Activated B cell treated with CpG ODN at 0.5 μM for 24 hours (primary cell): ENCODE results near the gene ZBTB8OS. TPM values are rescaled to one million over a fixed set of nuclear protein-coding genes. Genes with fewer than 3 reads are reported as not detected.

Source experiments
- ATAC-seq: fragments of 200-7000 bp; cut with Tn5 transposase; one replicate; pipeline ENCODE4 v1.10.0; 2021; ENCODE audit warnings: low read depth, mild to moderate bottlenecking, moderate library complexity
- CTCF ChIA-PET: fragments of 350-600 bp; sonication (Branson Sonifier 250); formaldehyde crosslinking; loops from one replicate; lab custom pipeline; 2021; ENCODE audit warnings: antibody characterized with exemption; lab: Charles Lee
- POLR2A ChIA-PET: fragments of 350-600 bp; sonication (Branson Sonifier 250); formaldehyde crosslinking; loops from one replicate; lab custom pipeline; 2021; ENCODE audit warnings: antibody characterized with exemption; lab: Charles Lee
- DNase-seq: peaks from one replicate; pipeline ENCODE4 v3.0.0; 2022
- H3K27ac Mint-ChIP-seq: one replicate; pipeline ENCODE4 v1.8.0; 2020; ENCODE audit warnings: mixed read lengths
- H3K27me3 Mint-ChIP-seq: one replicate; pipeline ENCODE4 v1.8.0; 2021; ENCODE audit warnings: mixed read lengths
- H3K36me3 Mint-ChIP-seq: one replicate; pipeline ENCODE4 v1.8.0; 2021; ENCODE audit warnings: low read depth, mixed read lengths
- H3K4me1 Mint-ChIP-seq: one replicate; pipeline ENCODE4 v1.8.0; 2021; ENCODE audit warnings: mixed read lengths
- H3K4me3 Mint-ChIP-seq: one replicate; pipeline ENCODE4 v1.8.0; 2020; ENCODE audit warnings: mild to moderate bottlenecking, mixed read lengths
- H3K9me3 Mint-ChIP-seq: one replicate; pipeline ENCODE4 v1.8.0; 2020; ENCODE audit warnings: mixed read lengths
- CTCF ChIP-seq: fragments of 200-600 bp; IDR thresholded peaks from one replicate; pipeline ENCODE4 v1.8.0; 2022; ENCODE audit warnings: antibody characterized with exemption, mild to moderate bottlenecking
- intact Hi-C: fragments of 100-400 bp; cut with micrococcal nuclease; formaldehyde crosslinking; loops from one replicate; pipeline ENCODE4 v1.15.1; 2024
- total RNA-seq: library from RNA; stranded (reverse); gene quantifications from 2 replicates; pipeline ENCODE4 v1.2.3, GENCODE V29; 2022

ZBTB8OS gene
- total RNA-seq, 1 donor from 2014 or later: 65.3 TPM

- H3K27me3 Mint-ChIP-seq: no peaks in the 10 kb centered on the region
- no peak for DNase-seq
- no peak overlapping the region for H3K27ac Mint-ChIP-seq
- POLR2A ChIA-PET: no interaction called here
- intact Hi-C loops: no loop called here
- ATAC-seq: no peak
- no peak overlapping the region for H3K4me3 Mint-ChIP-seq
- no peaks in the 10 kb centered on the region for H3K36me3 Mint-ChIP-seq
- TF ChIP-seq CTCF: no peak
- CTCF ChIA-PET: interaction anchor here (0.8 kb wide), 1 partner anchor 106 kb away, joined by 3 read pairs; no protein-coding TSS in a partner anchor
- no peaks in the 10 kb centered on the region for H3K9me3 Mint-ChIP-seq
- H3K4me1 Mint-ChIP-seq: no peaks in the 10 kb centered on the region
Measured at GRCh38 chr1:32606565-32607371, 43.6 kb downstream of the ZBTB8OS start.

GRCh38 chr1:32605711-32606424 is 44.5 kb downstream of the ZBTB8OS start:
- H3K4me3 Mint-ChIP-seq: no peak overlapping the region
- H3K27me3 Mint-ChIP-seq: no peaks in the 10 kb centered on the region
- no peaks in the 10 kb centered on the region for H3K4me1 Mint-ChIP-seq
- H3K9me3 Mint-ChIP-seq: no peaks in the 10 kb centered on the region
- H3K27ac Mint-ChIP-seq: no peak overlapping the region
- ATAC-seq: no peak
- ChIA-PET POLR2A (no interaction called here), CTCF (interaction anchor here (0.8 kb wide), 1 partner anchor 107 kb away, joined by 3 read pairs; no protein-coding TSS in a partner anchor)
- no peak for TF ChIP-seq CTCF
- intact Hi-C loops: no loop called here
- no peaks in the 10 kb centered on the region for H3K36me3 Mint-ChIP-seq
- DNase-seq: no peak

GRCh38 chr1:32600034-32600433 is 50.3 kb downstream of the ZBTB8OS start:
- no peak for TF ChIP-seq CTCF
- Mint-ChIP-seq H3K4me3 (no peak overlapping the region), H3K27ac (no peak overlapping the region), H3K36me3 (no peaks in the 10 kb centered on the region), H3K9me3 (no peaks in the 10 kb centered on the region), H3K4me1 (no peaks in the 10 kb centered on the region), H3K27me3 (no peaks in the 10 kb centered on the region)
- CTCF ChIA-PET: no interaction called here
- intact Hi-C loops: no loop called here
- no peak for ATAC-seq
- DNase-seq: no peak
- POLR2A ChIA-PET: no interaction called here

- TF ChIP-seq CTCF: no peak
- no peaks in the 10 kb centered on the region for H3K9me3 Mint-ChIP-seq
- ChIA-PET POLR2A (no interaction called here), CTCF (no interaction called here)
- no peaks in the 10 kb centered on the region for H3K4me1 Mint-ChIP-seq
- ATAC-seq: no peak
- H3K27ac Mint-ChIP-seq: no peak overlapping the region
- H3K36me3 Mint-ChIP-seq: no peaks in the 10 kb centered on the region
- no peaks in the 10 kb centered on the region for H3K27me3 Mint-ChIP-seq
- no peak for DNase-seq
- intact Hi-C loops: no loop called here
- H3K4me3 Mint-ChIP-seq: no peak overlapping the region
Measured at GRCh38 chr1:32592943-32593342, 57.4 kb downstream of the ZBTB8OS start.

- ChIA-PET CTCF (no interaction called here), POLR2A (no interaction called here)
- Mint-ChIP-seq H3K4me1 (no peaks in the 10 kb centered on the region), H3K27ac (no peak overlapping the region), H3K36me3 (no peaks in the 10 kb centered on the region), H3K9me3 (no peaks in the 10 kb centered on the region), H3K4me3 (no peak overlapping the region), H3K27me3 (no peaks in the 10 kb centered on the region)
- ATAC-seq (no peak), DNase-seq (no peak)
- TF ChIP-seq CTCF: no peak
- intact Hi-C loops: no loop called here
Measured at GRCh38 chr1:32580348-32581017, 69.9 kb downstream of the ZBTB8OS start.
